H1 (cell line): ENCODE measurements around the gene BCAR3. TPM values are rescaled to one million over a fixed set of nuclear protein-coding genes. Genes with fewer than 3 reads are reported as not detected.

Experiments
- CTCF ChIA-PET: fragments of 300-600 bp; sonication (Branson Sonifier 250); formaldehyde crosslinking; loops from one replicate; lab custom pipeline; 2021; ENCODE audit not compliant: partially characterized antibody; lab: Charles Lee
- POLR2A ChIA-PET: fragments of 300-600 bp; sonication (Branson Sonifier 250); formaldehyde crosslinking; loops from one replicate; lab custom pipeline; 2021; ENCODE audit warnings: inconsistent platforms; ENCODE audit not compliant: partially characterized antibody; lab: Charles Lee
- DNase-seq, 2 experiments: peaks; one replicate each; pipeline versions ENCODE4 v3.0.0 to v3.0.0-alpha.2; 2010 to 2022; ENCODE audit warnings: low spot score in 2 of 2, low read depth in 1 of 2, mixed read lengths in 1 of 2
- FAIRE-seq: peaks from 2 replicates; lab custom pipeline; 2011; peaks lifted over from hg19 to GRCh38; lab: Jason Lieb, UNC
- H2AFZ ChIP-seq: 2 replicates; pipeline ENCODE4 v1.8.1; 2012; ENCODE audit warnings: low read length, inconsistent platforms
- H2AK5ac ChIP-seq: 2 replicates; pipeline ENCODE4 v1.6.1; 2013; ENCODE audit warnings: low read depth, low read length
- H2BK120ac ChIP-seq: replicated peaks from 2 replicates; pipeline ENCODE3; 2013; ENCODE audit warnings: low read depth, low read length, inconsistent platforms
- H2BK12ac ChIP-seq: 2 replicates; pipeline ENCODE4 v1.6.1; 2013; ENCODE audit warnings: low read depth, low read length
- H2BK15ac ChIP-seq: 2 replicates; pipeline ENCODE4 v1.6.1; 2013; ENCODE audit warnings: low read length
- H2BK20ac ChIP-seq: 2 replicates; pipeline ENCODE4 v1.6.1; 2013; ENCODE audit warnings: low read length
- H2BK5ac ChIP-seq: 2 replicates; pipeline ENCODE4 v1.6.1; 2013; ENCODE audit warnings: low read depth, low read length
- H3K14ac ChIP-seq: 2 replicates; pipeline ENCODE4 v1.6.1; 2013; ENCODE audit warnings: inconsistent platforms; ENCODE audit not compliant: insufficient read length
- H3K18ac ChIP-seq: 2 replicates; pipeline ENCODE4 v1.6.1; 2013; ENCODE audit warnings: low read length; ENCODE audit errors: extremely low read depth
- H3K23ac ChIP-seq: 2 replicates; pipeline ENCODE4 v1.6.1; 2013; ENCODE audit warnings: inconsistent platforms; ENCODE audit not compliant: insufficient read length
- H3K23me2 ChIP-seq: 2 replicates; pipeline ENCODE4 v1.6.1; 2013; ENCODE audit warnings: low read depth, low read length
- H3K27ac ChIP-seq: 2 replicates; pipeline ENCODE4 v1.6.1; 2011; ENCODE audit warnings: low read depth, low read length, inconsistent platforms
- H3K27me3 ChIP-seq, 4 experiments: replicated peaks in 1 of 4; 1 replicate in 1 of 4; 2 replicates in 3 of 4; pipeline versions ENCODE4 v1.6.1 to v1.8.1; 2011 to 2013; ENCODE audit warnings: low read length in 3 of 4, mild to moderate bottlenecking in 3 of 4, inconsistent platforms in 2 of 4, mixed read lengths in 2 of 4, moderate library complexity in 1 of 4; ENCODE audit not compliant: control insufficient read depth in 3 of 4, insufficient read depth in 3 of 4; ENCODE audit errors: extremely low read depth in 1 of 4
- H3K36me3 ChIP-seq, 4 experiments: 2 replicates each; pipeline versions ENCODE4 v1.6.1 to v1.8.1; 2011 to 2013; ENCODE audit warnings: mild to moderate bottlenecking in 4 of 4, low read length in 3 of 4, moderate library complexity in 2 of 4, control low read depth in 1 of 4, inconsistent platforms in 1 of 4; ENCODE audit not compliant: insufficient read depth in 4 of 4, control insufficient read depth in 2 of 4
- H3K4ac ChIP-seq: replicated peaks from 2 replicates; pipeline ENCODE3; 2013; ENCODE audit warnings: low read length, low read depth, mixed read lengths, inconsistent platforms; ENCODE audit not compliant: insufficient read length
- H3K4me1 ChIP-seq, 4 experiments: replicated peaks in 1 of 4; 1 replicate in 1 of 4; 2 replicates in 3 of 4; pipeline versions ENCODE4 v1.6.1 to v1.8.1; 2011 to 2013; ENCODE audit warnings: low read length in 3 of 4, inconsistent platforms in 2 of 4, mixed read lengths in 1 of 4; ENCODE audit not compliant: insufficient read depth in 4 of 4, control insufficient read depth in 3 of 4
- H3K4me2 ChIP-seq, 2 experiments: 2 replicates each; pipeline versions ENCODE4 v1.6.1 to v1.8.1; 2011 to 2013; ENCODE audit warnings: low read depth in 2 of 2, low read length in 2 of 2, control low read depth in 1 of 2, inconsistent platforms in 1 of 2, mild to moderate bottlenecking in 1 of 2; ENCODE audit not compliant: insufficient read depth in 1 of 2
- H3K4me3 ChIP-seq, 4 experiments: fragments of 200-600, 300-600 bp in 1 of 4; sonication (generic), shearing (Covaris generic), sonication (Bioruptor Twin) in 1 of 4; 2 replicates each; pipeline versions ENCODE4 v1.5.1 to v1.8.1; 2011 to 2016; ENCODE audit warnings: low read length in 4 of 4, low read depth in 3 of 4, control low read depth in 2 of 4, inconsistent platforms in 2 of 4, mild to moderate bottlenecking in 2 of 4, mixed read lengths in 1 of 4, moderate library complexity in 1 of 4; ENCODE audit not compliant: insufficient read depth in 2 of 4; ENCODE audit errors: extremely low read depth in 1 of 4
- H3K56ac ChIP-seq: replicated peaks from 2 replicates; pipeline ENCODE3; 2013; ENCODE audit warnings: low read depth, mild to moderate bottlenecking, mixed read lengths, low read length, inconsistent platforms; ENCODE audit not compliant: insufficient read length
- H3K79me1 ChIP-seq: 2 replicates; pipeline ENCODE4 v1.6.1; 2013; ENCODE audit warnings: low read depth, low read length, control low read depth
- H3K79me2 ChIP-seq, 2 experiments: 2 replicates each; pipeline versions ENCODE4 v1.6.1 to v1.8.1; 2012 to 2013; ENCODE audit warnings: low read length in 2 of 2, mild to moderate bottlenecking in 2 of 2, inconsistent platforms in 1 of 2; ENCODE audit not compliant: insufficient read depth in 2 of 2, control insufficient read depth in 1 of 2
- H3K9ac ChIP-seq, 4 experiments: replicated peaks in 1 of 4; 1 replicate in 1 of 4; 2 replicates in 3 of 4; pipeline versions ENCODE4 v1.6.1 to v1.8.1; 2011 to 2013; ENCODE audit warnings: low read depth in 3 of 4, low read length in 3 of 4, control low read depth in 2 of 4, mild to moderate bottlenecking in 2 of 4, moderate library complexity in 2 of 4, inconsistent platforms in 1 of 4; ENCODE audit errors: extremely low read depth in 1 of 4
- H3K9me3 ChIP-seq, 2 experiments: 2 replicates each; pipeline versions ENCODE4 v1.6.1 to v1.8.1; 2012 to 2013; ENCODE audit warnings: mild to moderate bottlenecking in 2 of 2, moderate library complexity in 2 of 2, control low read depth in 1 of 2, inconsistent platforms in 1 of 2, low read depth in 1 of 2, low read length in 1 of 2, mixed read lengths in 1 of 2; ENCODE audit not compliant: insufficient read depth in 2 of 2
- H4K20me1 ChIP-seq, 2 experiments: replicated peaks in 1 of 2; 2 replicates each; pipeline versions ENCODE3 to v1.8.1; 2011 to 2013; ENCODE audit warnings: inconsistent platforms in 2 of 2, low read length in 2 of 2, mild to moderate bottlenecking in 1 of 2; ENCODE audit not compliant: insufficient read depth in 2 of 2, control insufficient read depth in 1 of 2
- H4K5ac ChIP-seq: 2 replicates; pipeline ENCODE4 v1.6.1; 2013; ENCODE audit warnings: low read length, low read depth, mixed read lengths, inconsistent platforms; ENCODE audit not compliant: insufficient read length
- H4K8ac ChIP-seq: 2 replicates; pipeline ENCODE4 v1.8.0; 2013; ENCODE audit warnings: mild to moderate bottlenecking, moderate library complexity, low read length, inconsistent platforms; ENCODE audit not compliant: insufficient read depth; ENCODE audit errors: extremely low read depth
- H4K91ac ChIP-seq: replicated peaks from 2 replicates; pipeline ENCODE3; 2013; ENCODE audit warnings: low read length, mixed read lengths, inconsistent platforms; ENCODE audit not compliant: insufficient read length
- BACH1 ChIP-seq: IDR thresholded peaks from 2 replicates; pipeline ENCODE4 v1.6.1; 2012; ENCODE audit warnings: low read length, improper control_type of control experiment
- BCL11A ChIP-seq, 2 experiments: IDR thresholded peaks; one replicate each; pipeline ENCODE4 v1.6.1; 2011; ENCODE audit warnings: low read depth in 2 of 2, low read length in 2 of 2, mild to moderate bottlenecking in 2 of 2
- CBX5 ChIP-seq: fragments of 300-800, 300-1000 bp; sonication (generic); IDR thresholded peaks from 2 replicates; pipeline ENCODE4 v1.7.1; 2016; ENCODE audit warnings: antibody characterized with exemption, low read length, low read depth
- CREB1 ChIP-seq: IDR thresholded peaks from 2 replicates; pipeline ENCODE4 v1.6.1; 2012; ENCODE audit warnings: inconsistent platforms
- RFX5 ChIP-seq: IDR thresholded peaks from 2 replicates; pipeline ENCODE4 v1.6.1; 2011; ENCODE audit warnings: low read depth, low read length, improper control_type of control experiment, borderline replicate concordance
- SRF ChIP-seq: IDR thresholded peaks from 2 replicates; pipeline ENCODE4 v1.6.1; 2011; ENCODE audit warnings: mild to moderate bottlenecking, low read depth, low read length, moderate library complexity
- SUZ12 ChIP-seq: fragments of 200-600 bp; sonication (generic); IDR thresholded peaks from 2 replicates; pipeline ENCODE4 v1.6.1; 2012; ENCODE audit warnings: mild to moderate bottlenecking, inconsistent platforms, low read length, moderate library complexity, mixed read lengths
- TAF1 ChIP-seq: IDR thresholded peaks from 2 replicates; pipeline ENCODE4 v1.6.1; 2011; ENCODE audit warnings: mild to moderate bottlenecking, low read depth, low read length
- TBP ChIP-seq: IDR thresholded peaks from 2 replicates; pipeline ENCODE4 v1.6.1; 2011; ENCODE audit warnings: low read depth, low read length, improper control_type of control experiment
- WGBS, 2 experiments: shearing (Covaris generic) in 1 of 2; methylation state at CpG; one replicate each; pipeline versions ENCODE4 v1.1.6 to v1.1.7; 2013 to 2015; ENCODE audit warnings: low lambda C conversion rate in 2 of 2, mixed read lengths in 2 of 2, inconsistent platforms in 1 of 2, low coverage in 1 of 2, missing lambda C conversion rate in 1 of 2; ENCODE audit not compliant: insufficient replicate concordance in 2 of 2, insufficient coverage in 1 of 2, insufficient read length in 1 of 2; ENCODE audit errors: extremely low coverage in 1 of 2, missing lambda C conversion rate in 1 of 2; 5-methylcytosine and 5-hydroxymethylcytosine counted together
- polyA plus RNA-seq, 7 experiments: library from polyadenylated mRNA; depleted of rRNA in 3 of 7; stranded (reverse) in 5 of 7; unstranded in 2 of 7; fragments of >200 nt in 5 of 7; fragments of 200-250 nt in 2 of 7; gene quantifications; 1 replicate in 5 of 7; 2 replicates in 1 of 7; 4 replicates in 1 of 7; pipeline versions ENCODE4 v1.2.1 to v1.2.3, GENCODE V29; 2011 to 2013; ENCODE audit warnings: missing spikeins in 2 of 7, mixed read lengths in 2 of 7
- total RNA-seq: library from RNA; stranded (reverse); fragmentation: NEBNext Ultra II Directional; extraction: Animal tissue kit (Norgen Biotek cat#: 25700); gene quantifications from 2 replicates; pipeline ENCODE4 v1.2.1, GENCODE V29; 2021
- TF ChIP-seq, protein P1 (sequence below): IDR thresholded peaks from 2 replicates; pipeline ENCODE4 v1.6.1; 2011; ENCODE audit warnings: low read length, improper control_type of control experiment

Gene BCAR3
- total and polyA plus RNA-seq, 2 of the 8 experiments (the other 6 are each of a cell fraction or from before 2014, with no cell fraction given) = 5.6 to 9.2 TPM

DNA sequence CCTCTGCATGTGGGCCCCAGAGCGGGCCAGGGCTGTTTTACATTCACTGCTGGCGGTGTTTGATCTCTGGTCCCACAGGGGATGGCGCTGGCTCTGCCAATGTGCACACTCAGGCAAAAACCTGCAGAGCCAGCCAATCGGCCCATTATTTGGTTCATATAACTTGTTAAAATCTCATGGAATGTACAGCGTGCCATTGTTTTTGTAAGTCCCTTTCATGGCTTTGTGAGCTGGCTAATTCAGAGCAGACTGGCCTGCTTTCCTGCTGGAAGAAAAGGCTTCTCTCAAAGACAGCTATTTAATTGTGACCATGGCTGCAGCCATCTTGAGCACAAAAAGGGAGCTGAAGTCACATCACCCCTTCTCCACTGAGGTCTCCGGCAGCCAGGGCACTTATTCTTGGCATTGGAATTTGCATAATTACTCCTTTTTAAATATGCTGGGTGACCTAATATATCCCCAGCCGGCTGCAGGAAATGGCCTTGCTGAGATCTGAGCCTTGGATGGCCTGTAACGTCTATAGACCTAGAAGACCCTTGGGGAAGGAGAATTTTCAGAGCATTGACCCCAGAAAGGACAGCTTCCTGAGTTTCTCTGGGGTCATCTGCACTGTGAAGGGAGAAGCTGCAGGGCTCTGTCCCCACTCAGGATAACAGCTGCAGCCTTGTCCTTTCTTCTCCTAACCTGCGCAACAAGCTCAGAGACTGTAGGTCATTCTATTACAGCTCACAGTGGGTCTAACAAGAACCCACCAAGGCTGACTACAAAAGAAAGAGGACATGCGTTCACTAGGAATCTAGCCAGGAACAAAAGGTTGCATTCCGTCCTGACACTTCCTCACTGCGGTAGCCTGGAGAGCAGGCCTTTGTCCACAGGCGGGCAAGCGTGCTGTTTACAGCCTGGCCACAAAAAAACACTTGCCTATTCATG lies 45.8 kb downstream of the BCAR3 start:
- FAIRE-seq = peak; percentile 94
- Histone ChIP-seq H3K79me1 (no peaks in the 10 kb centered on the region), H2BK20ac (peak overlapping the region; percentile 73), H3K4ac (peak overlapping the region; percentile 0), H3K4me1 (peaks cover 0 to 16% (median 12%) of the 10 kb centered on the region in 4 experiments; a peak in 6 of 7 replicates), H3K23ac (no peak overlapping the region), H4K20me1 (no peaks in the 10 kb centered on the region), H3K27ac (peak overlapping the region; percentile 79; the same call in 1 of the 2 replicates), H3K4me2 (peak overlapping the region; percentile 46 to 53), H3K4me3 (peak overlapping the region in 3 of 4 experiments; percentile 8 to 19 (median 12); a peak in 3 of 8 replicates), H3K9ac (peak overlapping the region in 3 of 4 experiments; percentile 7 to 35 (median 30); a peak in 3 of 7 replicates), H4K91ac (peak overlapping the region; percentile 54), H2BK5ac (peak overlapping the region; percentile 67), H3K9me3 (no peaks in the 10 kb centered on the region; a peak in 1 of 4 replicates), H3K18ac (peak overlapping the region; percentile 55; the same call in 1 of the 2 replicates), H3K36me3 (no peaks in the 10 kb centered on the region), H2BK15ac (no peak overlapping the region), H2AK5ac (0 out of 2 replicates have a peak overlapping the region, but pooled peaks have one; percentile 7), H3K23me2 (no peaks in the 10 kb centered on the region), H3K27me3 (no peaks in the 10 kb centered on the region), H3K56ac (no peak overlapping the region), H3K79me2 (no peaks in the 10 kb centered on the region), H2BK12ac (peak overlapping the region; percentile 13; the same call in 1 of the 2 replicates), H4K8ac (no peak overlapping the region), H2BK120ac (peak overlapping the region; percentile 14), H3K14ac (no peak overlapping the region), H2AFZ (no peak overlapping the region), H4K5ac (no peak overlapping the region)
- WGBS, 2 experiments = 36% methylated on average over 14 of the region's 14 CpGs; no CpG with 5 or more reads in 1 of the 2 experiments
- CTCF ChIA-PET = interaction anchor here (0.6 to 31.2 kb wide), 20 partner anchors 10 to 274 kb away, joined by 3 to 620 read pairs (median 3); partner anchors contain the start of genes BCAR3 and GCLM
- POLR2A ChIA-PET = interaction anchor here (0.6 to 2.9 kb wide), 13 partner anchors 9 to 290 kb away, joined by 3 to 18 read pairs (median 4); partner anchors contain the start of gene DR1
- peak in 1 of 2 experiments; percentile 71 for DNase-seq
- TF ChIP-seq BACH1 (peak; percentile 44; the same call in 1 of the 2 replicates), CBX5 (no peak), TBP (no peak), SUZ12 (no peak), SRF (no peak), CREB1 (0 out of 2 replicates have a peak, but pooled peaks have one; percentile 25), RFX5 (no peak), BCL11A (IDR thresholded peaks at IDR 0.05; ENCODE audit: low read depth in 2 of 2, low read length in 2 of 2) (no peak), TAF1 (peak; percentile 37; the same call in 1 of the 2 replicates)
- TF ChIP-seq, protein P1, sequence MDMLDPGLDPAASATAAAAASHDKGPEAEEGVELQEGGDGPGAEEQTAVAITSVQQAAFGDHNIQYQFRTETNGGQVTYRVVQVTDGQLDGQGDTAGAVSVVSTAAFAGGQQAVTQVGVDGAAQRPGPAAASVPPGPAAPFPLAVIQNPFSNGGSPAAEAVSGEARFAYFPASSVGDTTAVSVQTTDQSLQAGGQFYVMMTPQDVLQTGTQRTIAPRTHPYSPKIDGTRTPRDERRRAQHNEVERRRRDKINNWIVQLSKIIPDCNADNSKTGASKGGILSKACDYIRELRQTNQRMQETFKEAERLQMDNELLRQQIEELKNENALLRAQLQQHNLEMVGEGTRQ = no peak
